ENCODE data around the gene BCR. TPM values are rescaled to one million over a fixed set of nuclear protein-coding genes. Genes with fewer than 3 reads are reported as not detected.

Gene BCR
- total RNA-seq, 1 experiment from 2014 or later = 77.0 TPM

DNA sequence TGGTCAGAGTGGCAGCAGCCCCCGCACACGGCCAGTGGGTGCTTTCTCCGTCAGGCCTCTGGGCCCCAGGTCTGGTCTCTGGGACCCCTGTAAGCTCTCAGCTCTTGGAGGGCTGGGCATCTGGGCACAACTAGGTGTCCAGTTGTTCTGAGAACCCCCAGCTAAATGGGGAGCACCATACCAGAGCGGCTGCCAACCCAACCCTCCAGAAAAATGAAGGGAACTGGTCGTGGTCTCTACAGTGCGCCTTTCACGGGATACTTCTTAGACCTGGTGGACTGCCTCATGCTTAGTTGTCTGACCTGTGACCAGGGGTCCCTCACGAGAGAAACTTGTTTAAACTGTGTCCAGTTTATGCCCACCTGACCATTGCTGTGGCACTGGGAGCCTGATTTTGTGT lies 104.9 kb downstream of the BCR start:
- no CpG with 5 or more reads among the region's 8 CpGs for WGBS (ENCODE audit: extremely low coverage, insufficient read length, low lambda C conversion rate)
- no peak overlapping the region for H2BK15ac ChIP-seq (ENCODE audit: low read depth, low read length)
- no peak overlapping the region for H2BK12ac ChIP-seq (ENCODE audit: insufficient read length, low read depth, low read length)
- H3K56ac ChIP-seq (ENCODE audit: insufficient read length, low read depth, low read length) = no peak overlapping the region
- no peak overlapping the region for H3K14ac ChIP-seq (ENCODE audit: insufficient read depth, low read length)
- H2BK120ac ChIP-seq (ENCODE audit: low read depth, low read length, poor library complexity, severe bottlenecking) = no peak overlapping the region
- H3K79me2 ChIP-seq (ENCODE audit: insufficient read depth, low read length) = no peaks in the 10 kb centered on the region
- H2AK5ac ChIP-seq (ENCODE audit: insufficient read length, low read length) = no peak overlapping the region
- H2BK20ac ChIP-seq (ENCODE audit: low read depth, low read length, poor library complexity, severe bottlenecking) = no peak overlapping the region
- H3K27me3 ChIP-seq (ENCODE audit: insufficient read depth, low read length) = no peaks in the 10 kb centered on the region
- no peak overlapping the region for H3K27ac ChIP-seq (ENCODE audit: insufficient read length, low read depth, low read length)
- H3K9me3 ChIP-seq (ENCODE audit: control insufficient read depth, low read depth, low read length) = no peaks in the 10 kb centered on the region
- no peaks in the 10 kb centered on the region for H4K20me1 ChIP-seq (ENCODE audit: control insufficient read depth, insufficient read depth, insufficient read length)
- Mint-ChIP-seq H3K36me3 (ENCODE audit: insufficient read depth in 1 of 3, low read depth in 3 of 3) (peaks cover 10 to 70% (median 58%) of the 10 kb centered on the region in 3 experiments), H3K9me3 (no peaks in the 10 kb centered on the region; a peak in 2 of 5 replicates), H3K27ac (no peak overlapping the region), H3K4me1 (0 out of 4 replicates have a peak, but pooled peaks cover 0 to 2% of the 10 kb centered on the region in 2 experiments), H3K27me3 (ENCODE audit: low read depth) (no peaks in the 10 kb centered on the region), H3K4me3 (no peak overlapping the region; a peak in 1 of 5 replicates)
- H4K91ac ChIP-seq (ENCODE audit: insufficient read length, low read depth, low read length) = no peak overlapping the region
- H2BK5ac ChIP-seq (ENCODE audit: insufficient read length, low read length) = no peak overlapping the region
- no peaks in the 10 kb centered on the region for H3K79me1 ChIP-seq (ENCODE audit: insufficient read depth, low read depth, low read length, poor library complexity, severe bottlenecking)
- no peak overlapping the region for H3K4ac ChIP-seq (ENCODE audit: low read depth, low read length)
- H4K5ac ChIP-seq (ENCODE audit: insufficient read length, low read depth, low read length) = no peak overlapping the region
- no peak overlapping the region for H3K4me2 ChIP-seq (ENCODE audit: insufficient read depth, insufficient read length, low read length)
- H3K18ac ChIP-seq (ENCODE audit: insufficient read length, low read depth, low read length) = no peak overlapping the region
- H3T11ph ChIP-seq (ENCODE audit: low read length) = no peak overlapping the region
- no peak overlapping the region for H4K8ac ChIP-seq (replicated peaks; ENCODE audit: insufficient read length, low read depth, low read length)
- H2AFZ ChIP-seq (ENCODE audit: low read length) = no peak overlapping the region
- no peak overlapping the region for H3K23ac ChIP-seq (ENCODE audit: insufficient read length, low read depth, low read length)
- TF ChIP-seq, protein P1, sequence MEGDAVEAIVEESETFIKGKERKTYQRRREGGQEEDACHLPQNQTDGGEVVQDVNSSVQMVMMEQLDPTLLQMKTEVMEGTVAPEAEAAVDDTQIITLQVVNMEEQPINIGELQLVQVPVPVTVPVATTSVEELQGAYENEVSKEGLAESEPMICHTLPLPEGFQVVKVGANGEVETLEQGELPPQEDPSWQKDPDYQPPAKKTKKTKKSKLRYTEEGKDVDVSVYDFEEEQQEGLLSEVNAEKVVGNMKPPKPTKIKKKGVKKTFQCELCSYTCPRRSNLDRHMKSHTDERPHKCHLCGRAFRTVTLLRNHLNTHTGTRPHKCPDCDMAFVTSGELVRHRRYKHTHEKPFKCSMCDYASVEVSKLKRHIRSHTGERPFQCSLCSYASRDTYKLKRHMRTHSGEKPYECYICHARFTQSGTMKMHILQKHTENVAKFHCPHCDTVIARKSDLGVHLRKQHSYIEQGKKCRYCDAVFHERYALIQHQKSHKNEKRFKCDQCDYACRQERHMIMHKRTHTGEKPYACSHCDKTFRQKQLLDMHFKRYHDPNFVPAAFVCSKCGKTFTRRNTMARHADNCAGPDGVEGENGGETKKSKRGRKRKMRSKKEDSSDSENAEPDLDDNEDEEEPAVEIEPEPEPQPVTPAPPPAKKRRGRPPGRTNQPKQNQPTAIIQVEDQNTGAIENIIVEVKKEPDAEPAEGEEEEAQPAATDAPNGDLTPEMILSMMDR (conservative IDR thresholded peaks at IDR 0.05) = no peak
- no peak overlapping the region for H3K9ac ChIP-seq (ENCODE audit: extremely low read depth, insufficient read length, low read length)
- H3K23me2 ChIP-seq (ENCODE audit: insufficient read length, low read depth, low read length, poor library complexity, severe bottlenecking) = no peaks in the 10 kb centered on the region
- no peaks in the 10 kb centered on the region for H3K4me1 ChIP-seq (ENCODE audit: insufficient read depth, low read length)
- no peak for DNase-seq
